Measurements from ENCODE around the gene AGAP3. TPM values are rescaled to one million over a fixed set of nuclear protein-coding genes. Genes with fewer than 3 reads are reported as not detected.

The AGAP3 gene
- polyA plus RNA-seq, 3 donors: 6.4 to 133 (median 6.8) TPM

DNA sequence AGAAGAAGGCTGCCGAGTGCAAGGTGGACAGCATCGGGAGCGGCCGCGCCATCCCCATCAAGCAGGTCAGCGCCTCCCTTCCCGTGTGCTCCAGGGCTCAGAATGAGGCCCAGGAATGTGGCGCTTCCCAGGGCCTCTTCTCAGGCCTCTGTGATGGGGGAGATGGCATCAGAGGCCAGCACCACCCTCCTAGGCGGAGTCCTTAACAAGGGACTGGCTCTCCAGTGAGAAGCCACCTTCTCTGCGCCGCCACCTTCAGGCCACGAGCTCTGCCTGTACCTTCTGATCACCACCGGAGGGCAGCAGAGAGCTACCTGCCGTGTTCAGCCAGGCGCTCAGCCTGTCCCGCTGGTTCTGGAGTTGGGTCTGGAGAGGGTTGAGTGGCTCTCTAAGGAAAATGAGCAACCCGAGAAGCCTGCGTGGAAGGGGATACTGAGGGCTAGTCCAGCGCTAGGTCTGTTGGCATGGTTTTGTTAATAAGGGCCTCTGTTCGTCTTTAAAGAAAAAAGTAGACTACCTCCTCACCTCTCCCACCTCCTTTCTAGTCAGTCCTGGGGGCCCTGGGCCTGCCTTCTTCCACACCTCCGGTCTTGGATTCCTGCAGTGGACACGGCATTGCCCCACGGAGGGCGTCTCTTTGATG, 37.7 kb downstream of the AGAP3 start:
- Histone ChIP-seq H3K9me3 (replicated peaks in 1 of 2; ENCODE audit: control insufficient read depth in 1 of 2, insufficient read depth in 1 of 2, low read length in 2 of 2) (no peaks in the 10 kb centered on the region), H2AFZ (ENCODE audit: insufficient read depth, low read depth, low read length, poor library complexity, severe bottlenecking) (no peak overlapping the region), H3K27me3 (ENCODE audit: control insufficient read depth in 2 of 2, insufficient read depth in 2 of 2, low read length in 2 of 2) (no peaks in the 10 kb centered on the region), H3K27ac (ENCODE audit: low read depth in 1 of 2, low read length in 2 of 2) (no peak overlapping the region), H3K4me3 (replicated peaks in 1 of 3; ENCODE audit: low read depth in 2 of 3, low read length in 3 of 3) (no peak overlapping the region), H3K79me2 (ENCODE audit: insufficient read depth, low read length) (no peaks in the 10 kb centered on the region), H3K36me3 (replicated peaks in 1 of 2; ENCODE audit: control insufficient read depth in 1 of 2, insufficient read depth in 2 of 2, low read length in 2 of 2) (peaks cover 54 to 87% of the 10 kb centered on the region in 2 donors), H3K4me2 (replicated peaks; ENCODE audit: extremely low read depth, low read length, poor library complexity, severe bottlenecking) (no peak overlapping the region), H3K4me1 (ENCODE audit: control insufficient read depth in 1 of 2, insufficient read depth in 2 of 2, low read length in 2 of 2) (no peaks in the 10 kb centered on the region), H4K20me1 (ENCODE audit: insufficient read depth, low read length) (peaks cover 83% of the 10 kb centered on the region), H3K9ac (ENCODE audit: insufficient read depth, low read length, poor library complexity, severe bottlenecking) (no peak overlapping the region)
- intact Hi-C loops (cut with micrococcal nuclease): loop anchor here (2.0 to 5.0 kb wide), 4 partner anchors 48 to 179 kb away; no protein-coding TSS in a partner anchor
- Mint-ChIP-seq H3K9me3 (peaks cover 0 to 2% (median 0%) of the 10 kb centered on the region in 7 donors), H3K27ac (no peak overlapping the region), H3K4me3 (no peak overlapping the region), H3K27me3 (ENCODE audit: low read depth in 3 of 3) (peaks cover 2 to 15% (median 3%) of the 10 kb centered on the region in 3 donors), H3K4me1 (no peaks in the 10 kb centered on the region), H3K36me3 (peaks cover 69 to 71% of the 10 kb centered on the region in 2 donors)
- TF ChIP-seq, protein P1, sequence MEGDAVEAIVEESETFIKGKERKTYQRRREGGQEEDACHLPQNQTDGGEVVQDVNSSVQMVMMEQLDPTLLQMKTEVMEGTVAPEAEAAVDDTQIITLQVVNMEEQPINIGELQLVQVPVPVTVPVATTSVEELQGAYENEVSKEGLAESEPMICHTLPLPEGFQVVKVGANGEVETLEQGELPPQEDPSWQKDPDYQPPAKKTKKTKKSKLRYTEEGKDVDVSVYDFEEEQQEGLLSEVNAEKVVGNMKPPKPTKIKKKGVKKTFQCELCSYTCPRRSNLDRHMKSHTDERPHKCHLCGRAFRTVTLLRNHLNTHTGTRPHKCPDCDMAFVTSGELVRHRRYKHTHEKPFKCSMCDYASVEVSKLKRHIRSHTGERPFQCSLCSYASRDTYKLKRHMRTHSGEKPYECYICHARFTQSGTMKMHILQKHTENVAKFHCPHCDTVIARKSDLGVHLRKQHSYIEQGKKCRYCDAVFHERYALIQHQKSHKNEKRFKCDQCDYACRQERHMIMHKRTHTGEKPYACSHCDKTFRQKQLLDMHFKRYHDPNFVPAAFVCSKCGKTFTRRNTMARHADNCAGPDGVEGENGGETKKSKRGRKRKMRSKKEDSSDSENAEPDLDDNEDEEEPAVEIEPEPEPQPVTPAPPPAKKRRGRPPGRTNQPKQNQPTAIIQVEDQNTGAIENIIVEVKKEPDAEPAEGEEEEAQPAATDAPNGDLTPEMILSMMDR (IDR thresholded peaks at IDR 0.05): peak; percentile 93
- 45% methylated on average over 11 of the region's 24 CpGs for WGBS (ENCODE audit: insufficient coverage)
- DNase-seq: peak; percentile 53 to 72 (median 69)

DNA sequence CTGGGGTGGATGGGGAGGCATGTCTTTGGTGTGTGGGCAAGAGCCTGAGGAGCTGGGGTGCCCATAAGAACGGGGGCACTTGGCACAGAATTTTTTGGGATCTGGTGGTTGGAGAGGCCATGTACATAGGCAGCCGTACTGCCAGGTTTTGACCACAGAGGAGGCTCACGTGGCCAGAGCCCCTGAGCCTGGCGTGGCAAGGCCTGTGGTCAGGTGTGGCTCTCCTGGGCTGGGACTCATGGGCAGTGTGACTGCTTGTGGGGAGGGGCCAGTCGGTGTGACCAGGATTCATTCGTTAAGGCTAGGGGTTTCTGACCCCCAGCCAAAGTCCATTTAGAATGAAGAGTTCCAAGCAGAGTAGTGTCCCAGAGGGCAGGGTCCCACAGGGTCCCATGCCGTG, 38.2 kb downstream of the AGAP3 start:
- H3K9me3 ChIP-seq (replicated peaks in 1 of 2; ENCODE audit: control insufficient read depth in 1 of 2, insufficient read depth in 1 of 2, low read length in 2 of 2): no peaks in the 10 kb centered on the region
- intact Hi-C loops (cut with micrococcal nuclease): loop anchor here (2.0 to 5.0 kb wide), 4 partner anchors 48 to 178 kb away; no protein-coding TSS in a partner anchor
- peaks cover 82% of the 10 kb centered on the region for H4K20me1 ChIP-seq (ENCODE audit: insufficient read depth, low read length)
- H3K9me3 Mint-ChIP-seq: peaks cover 0 to 2% (median 0%) of the 10 kb centered on the region in 7 donors
- H3K4me3 ChIP-seq (replicated peaks in 1 of 3; ENCODE audit: low read depth in 2 of 3, low read length in 3 of 3): no peak overlapping the region
- H3K27ac Mint-ChIP-seq: no peak overlapping the region
- H3K4me1 ChIP-seq (ENCODE audit: control insufficient read depth in 1 of 2, insufficient read depth in 2 of 2, low read length in 2 of 2): no peaks in the 10 kb centered on the region
- 98% methylated on average over 7 of the region's 7 CpGs for WGBS (ENCODE audit: insufficient coverage)
- no peak overlapping the region for H3K4me2 ChIP-seq (replicated peaks; ENCODE audit: extremely low read depth, low read length, poor library complexity, severe bottlenecking)
- H3K36me3 Mint-ChIP-seq: peaks cover 64 to 71% of the 10 kb centered on the region in 2 donors
- DNase-seq: no peak
- H3K9ac ChIP-seq (ENCODE audit: insufficient read depth, low read length, poor library complexity, severe bottlenecking): no peak overlapping the region
- H3K27me3 ChIP-seq (ENCODE audit: control insufficient read depth in 2 of 2, insufficient read depth in 2 of 2, low read length in 2 of 2): no peaks in the 10 kb centered on the region
- TF ChIP-seq, protein P1 (IDR thresholded peaks at IDR 0.05): no peak
- no peaks in the 10 kb centered on the region for H3K79me2 ChIP-seq (ENCODE audit: insufficient read depth, low read length)
- peak overlapping the region in 1 of 2 donors; percentile 11 for H3K4me3 Mint-ChIP-seq
- no peaks in the 10 kb centered on the region for H3K4me1 Mint-ChIP-seq
- H2AFZ ChIP-seq (ENCODE audit: insufficient read depth, low read depth, low read length, poor library complexity, severe bottlenecking): no peak overlapping the region
- H3K36me3 ChIP-seq (replicated peaks in 1 of 2; ENCODE audit: control insufficient read depth in 1 of 2, insufficient read depth in 2 of 2, low read length in 2 of 2): peaks cover 55 to 87% of the 10 kb centered on the region in 2 donors
- H3K27ac ChIP-seq (ENCODE audit: low read depth in 1 of 2, low read length in 2 of 2): no peak overlapping the region
- peaks cover 2 to 15% (median 3%) of the 10 kb centered on the region in 3 donors for H3K27me3 Mint-ChIP-seq (ENCODE audit: low read depth in 3 of 3)

Measured in CD14-positive monocyte (primary cell).